H1 (cell line): Measurements from ENCODE around the gene MINDY3. TPM values are rescaled to one million over a fixed set of nuclear protein-coding genes. Genes with fewer than 3 reads are reported as not detected.

Source experiments
- CTCF ChIA-PET: fragments of 300-600 bp; sonication (Branson Sonifier 250); formaldehyde crosslinking; loops from one replicate; lab custom pipeline; 2021; ENCODE audit not compliant: partially characterized antibody; lab: Charles Lee
- POLR2A ChIA-PET: fragments of 300-600 bp; sonication (Branson Sonifier 250); formaldehyde crosslinking; loops from one replicate; lab custom pipeline; 2021; ENCODE audit warnings: inconsistent platforms; ENCODE audit not compliant: partially characterized antibody; lab: Charles Lee
- DNase-seq, 2 experiments: peaks; one replicate each; pipeline versions ENCODE4 v3.0.0 to v3.0.0-alpha.2; 2010 to 2022; ENCODE audit warnings: low spot score in 2 of 2, low read depth in 1 of 2, mixed read lengths in 1 of 2
- FAIRE-seq: peaks from 2 replicates; lab custom pipeline; 2011; peaks lifted over from hg19 to GRCh38; lab: Jason Lieb, UNC
- H2AFZ ChIP-seq: 2 replicates; pipeline ENCODE4 v1.8.1; 2012; ENCODE audit warnings: low read length, inconsistent platforms
- H2AK5ac ChIP-seq: 2 replicates; pipeline ENCODE4 v1.6.1; 2013; ENCODE audit warnings: low read depth, low read length
- H2BK120ac ChIP-seq: replicated peaks from 2 replicates; pipeline ENCODE3; 2013; ENCODE audit warnings: low read depth, low read length, inconsistent platforms
- H2BK12ac ChIP-seq: 2 replicates; pipeline ENCODE4 v1.6.1; 2013; ENCODE audit warnings: low read depth, low read length
- H2BK15ac ChIP-seq: 2 replicates; pipeline ENCODE4 v1.6.1; 2013; ENCODE audit warnings: low read length
- H2BK20ac ChIP-seq: 2 replicates; pipeline ENCODE4 v1.6.1; 2013; ENCODE audit warnings: low read length
- H2BK5ac ChIP-seq: 2 replicates; pipeline ENCODE4 v1.6.1; 2013; ENCODE audit warnings: low read depth, low read length
- H3K14ac ChIP-seq: 2 replicates; pipeline ENCODE4 v1.6.1; 2013; ENCODE audit warnings: inconsistent platforms; ENCODE audit not compliant: insufficient read length
- H3K18ac ChIP-seq: 2 replicates; pipeline ENCODE4 v1.6.1; 2013; ENCODE audit warnings: low read length; ENCODE audit errors: extremely low read depth
- H3K23ac ChIP-seq: 2 replicates; pipeline ENCODE4 v1.6.1; 2013; ENCODE audit warnings: inconsistent platforms; ENCODE audit not compliant: insufficient read length
- H3K23me2 ChIP-seq: 2 replicates; pipeline ENCODE4 v1.6.1; 2013; ENCODE audit warnings: low read depth, low read length
- H3K27ac ChIP-seq: 2 replicates; pipeline ENCODE4 v1.6.1; 2011; ENCODE audit warnings: low read depth, low read length, inconsistent platforms
- H3K27me3 ChIP-seq, 4 experiments: replicated peaks in 1 of 4; 1 replicate in 1 of 4; 2 replicates in 3 of 4; pipeline versions ENCODE4 v1.6.1 to v1.8.1; 2011 to 2013; ENCODE audit warnings: low read length in 3 of 4, mild to moderate bottlenecking in 3 of 4, inconsistent platforms in 2 of 4, mixed read lengths in 2 of 4, moderate library complexity in 1 of 4; ENCODE audit not compliant: control insufficient read depth in 3 of 4, insufficient read depth in 3 of 4; ENCODE audit errors: extremely low read depth in 1 of 4
- H3K36me3 ChIP-seq, 4 experiments: 2 replicates each; pipeline versions ENCODE4 v1.6.1 to v1.8.1; 2011 to 2013; ENCODE audit warnings: mild to moderate bottlenecking in 4 of 4, low read length in 3 of 4, moderate library complexity in 2 of 4, control low read depth in 1 of 4, inconsistent platforms in 1 of 4; ENCODE audit not compliant: insufficient read depth in 4 of 4, control insufficient read depth in 2 of 4
- H3K4ac ChIP-seq: replicated peaks from 2 replicates; pipeline ENCODE3; 2013; ENCODE audit warnings: low read length, low read depth, mixed read lengths, inconsistent platforms; ENCODE audit not compliant: insufficient read length
- H3K4me1 ChIP-seq, 4 experiments: replicated peaks in 1 of 4; 1 replicate in 1 of 4; 2 replicates in 3 of 4; pipeline versions ENCODE4 v1.6.1 to v1.8.1; 2011 to 2013; ENCODE audit warnings: low read length in 3 of 4, inconsistent platforms in 2 of 4, mixed read lengths in 1 of 4; ENCODE audit not compliant: insufficient read depth in 4 of 4, control insufficient read depth in 3 of 4
- H3K4me2 ChIP-seq, 2 experiments: 2 replicates each; pipeline versions ENCODE4 v1.6.1 to v1.8.1; 2011 to 2013; ENCODE audit warnings: low read depth in 2 of 2, low read length in 2 of 2, control low read depth in 1 of 2, inconsistent platforms in 1 of 2, mild to moderate bottlenecking in 1 of 2; ENCODE audit not compliant: insufficient read depth in 1 of 2
- H3K4me3 ChIP-seq, 4 experiments: fragments of 200-600, 300-600 bp in 1 of 4; sonication (generic), shearing (Covaris generic), sonication (Bioruptor Twin) in 1 of 4; 2 replicates each; pipeline versions ENCODE4 v1.5.1 to v1.8.1; 2011 to 2016; ENCODE audit warnings: low read length in 4 of 4, low read depth in 3 of 4, control low read depth in 2 of 4, inconsistent platforms in 2 of 4, mild to moderate bottlenecking in 2 of 4, mixed read lengths in 1 of 4, moderate library complexity in 1 of 4; ENCODE audit not compliant: insufficient read depth in 2 of 4; ENCODE audit errors: extremely low read depth in 1 of 4
- H3K56ac ChIP-seq: replicated peaks from 2 replicates; pipeline ENCODE3; 2013; ENCODE audit warnings: low read depth, mild to moderate bottlenecking, mixed read lengths, low read length, inconsistent platforms; ENCODE audit not compliant: insufficient read length
- H3K79me1 ChIP-seq: 2 replicates; pipeline ENCODE4 v1.6.1; 2013; ENCODE audit warnings: low read depth, low read length, control low read depth
- H3K79me2 ChIP-seq, 2 experiments: 2 replicates each; pipeline versions ENCODE4 v1.6.1 to v1.8.1; 2012 to 2013; ENCODE audit warnings: low read length in 2 of 2, mild to moderate bottlenecking in 2 of 2, inconsistent platforms in 1 of 2; ENCODE audit not compliant: insufficient read depth in 2 of 2, control insufficient read depth in 1 of 2
- H3K9ac ChIP-seq, 4 experiments: replicated peaks in 1 of 4; 1 replicate in 1 of 4; 2 replicates in 3 of 4; pipeline versions ENCODE4 v1.6.1 to v1.8.1; 2011 to 2013; ENCODE audit warnings: low read depth in 3 of 4, low read length in 3 of 4, control low read depth in 2 of 4, mild to moderate bottlenecking in 2 of 4, moderate library complexity in 2 of 4, inconsistent platforms in 1 of 4; ENCODE audit errors: extremely low read depth in 1 of 4
- H3K9me3 ChIP-seq, 2 experiments: 2 replicates each; pipeline versions ENCODE4 v1.6.1 to v1.8.1; 2012 to 2013; ENCODE audit warnings: mild to moderate bottlenecking in 2 of 2, moderate library complexity in 2 of 2, control low read depth in 1 of 2, inconsistent platforms in 1 of 2, low read depth in 1 of 2, low read length in 1 of 2, mixed read lengths in 1 of 2; ENCODE audit not compliant: insufficient read depth in 2 of 2
- H4K20me1 ChIP-seq, 2 experiments: replicated peaks in 1 of 2; 2 replicates each; pipeline versions ENCODE3 to v1.8.1; 2011 to 2013; ENCODE audit warnings: inconsistent platforms in 2 of 2, low read length in 2 of 2, mild to moderate bottlenecking in 1 of 2; ENCODE audit not compliant: insufficient read depth in 2 of 2, control insufficient read depth in 1 of 2
- H4K5ac ChIP-seq: 2 replicates; pipeline ENCODE4 v1.6.1; 2013; ENCODE audit warnings: low read length, low read depth, mixed read lengths, inconsistent platforms; ENCODE audit not compliant: insufficient read length
- H4K8ac ChIP-seq: 2 replicates; pipeline ENCODE4 v1.8.0; 2013; ENCODE audit warnings: mild to moderate bottlenecking, moderate library complexity, low read length, inconsistent platforms; ENCODE audit not compliant: insufficient read depth; ENCODE audit errors: extremely low read depth
- H4K91ac ChIP-seq: replicated peaks from 2 replicates; pipeline ENCODE3; 2013; ENCODE audit warnings: low read length, mixed read lengths, inconsistent platforms; ENCODE audit not compliant: insufficient read length
- ASH2L ChIP-seq: fragments of 200-600, 300-600 bp; sonication (generic); IDR thresholded peaks from one replicate; pipeline ENCODE4 v1.7.1; 2017; ENCODE audit warnings: low read length
- CREB1 ChIP-seq: IDR thresholded peaks from 2 replicates; pipeline ENCODE4 v1.6.1; 2012; ENCODE audit warnings: inconsistent platforms
- GTF2F1 ChIP-seq: IDR thresholded peaks from 2 replicates; pipeline ENCODE4 v1.6.1; 2012; ENCODE audit warnings: low read depth, low read length, improper control_type of control experiment, borderline replicate concordance
- HDAC2 ChIP-seq, 2 experiments: fragments of 300-600 bp in 1 of 2; sonication (generic) in 1 of 2; IDR thresholded peaks; 2 replicates each; pipeline ENCODE4 v1.6.1; 2011 to 2012; ENCODE audit warnings: low read depth in 2 of 2, low read length in 2 of 2, mild to moderate bottlenecking in 2 of 2, moderate library complexity in 2 of 2, borderline replicate concordance in 1 of 2, inconsistent platforms in 1 of 2
- HDAC6 ChIP-seq: IDR thresholded peaks from one replicate; pipeline ENCODE4 v1.7.1; 2012; ENCODE audit warnings: low read depth, mild to moderate bottlenecking, inconsistent platforms, low read length, moderate library complexity
- KDM5A ChIP-seq: fragments of 200-600 bp; IDR thresholded peaks from 2 replicates; pipeline ENCODE4 v1.7.1; 2012; ENCODE audit warnings: mild to moderate bottlenecking, low read length, inconsistent platforms, mixed read lengths
- NRF1 ChIP-seq: IDR thresholded peaks from 2 replicates; pipeline ENCODE4 v1.6.1; 2011; ENCODE audit warnings: mild to moderate bottlenecking, low read depth, low read length, improper control_type of control experiment
- RAD21 ChIP-seq, 2 experiments: IDR thresholded peaks in 1 of 2; conservative IDR thresholded peaks in 1 of 2; 2 replicates each; pipeline ENCODE4 v1.6.1; 2011; ENCODE audit warnings: low read depth in 2 of 2, low read length in 2 of 2, improper control_type of control experiment in 1 of 2, inconsistent platforms in 1 of 2, mild to moderate bottlenecking in 1 of 2, moderate library complexity in 1 of 2
- RXRA ChIP-seq: IDR thresholded peaks from 2 replicates; pipeline ENCODE4 v1.6.1; 2011; ENCODE audit warnings: low read depth, mild to moderate bottlenecking, low read length, moderate library complexity; ENCODE audit not compliant: insufficient read depth
- SP1 ChIP-seq: IDR thresholded peaks from 2 replicates; pipeline ENCODE4 v1.6.1; 2011; ENCODE audit warnings: low read depth, low read length
- SP2 ChIP-seq: IDR thresholded peaks from 2 replicates; pipeline ENCODE4 v1.6.1; 2012; ENCODE audit warnings: mild to moderate bottlenecking, low read length, inconsistent platforms
- SRF ChIP-seq: IDR thresholded peaks from 2 replicates; pipeline ENCODE4 v1.6.1; 2011; ENCODE audit warnings: mild to moderate bottlenecking, low read depth, low read length, moderate library complexity
- TAF1 ChIP-seq: IDR thresholded peaks from 2 replicates; pipeline ENCODE4 v1.6.1; 2011; ENCODE audit warnings: mild to moderate bottlenecking, low read depth, low read length
- TBP ChIP-seq: IDR thresholded peaks from 2 replicates; pipeline ENCODE4 v1.6.1; 2011; ENCODE audit warnings: low read depth, low read length, improper control_type of control experiment
- WGBS, 2 experiments: shearing (Covaris generic) in 1 of 2; methylation state at CpG; one replicate each; pipeline versions ENCODE4 v1.1.6 to v1.1.7; 2013 to 2015; ENCODE audit warnings: low lambda C conversion rate in 2 of 2, mixed read lengths in 2 of 2, inconsistent platforms in 1 of 2, low coverage in 1 of 2, missing lambda C conversion rate in 1 of 2; ENCODE audit not compliant: insufficient replicate concordance in 2 of 2, insufficient coverage in 1 of 2, insufficient read length in 1 of 2; ENCODE audit errors: extremely low coverage in 1 of 2, missing lambda C conversion rate in 1 of 2; 5-methylcytosine and 5-hydroxymethylcytosine counted together
- polyA plus RNA-seq, 7 experiments: library from polyadenylated mRNA; depleted of rRNA in 3 of 7; stranded (reverse) in 5 of 7; unstranded in 2 of 7; fragments of >200 nt in 5 of 7; fragments of 200-250 nt in 2 of 7; gene quantifications; 1 replicate in 5 of 7; 2 replicates in 1 of 7; 4 replicates in 1 of 7; pipeline versions ENCODE4 v1.2.1 to v1.2.3, GENCODE V29; 2011 to 2013; ENCODE audit warnings: missing spikeins in 2 of 7, mixed read lengths in 2 of 7
- total RNA-seq: library from RNA; stranded (reverse); fragmentation: NEBNext Ultra II Directional; extraction: Animal tissue kit (Norgen Biotek cat#: 25700); gene quantifications from 2 replicates; pipeline ENCODE4 v1.2.1, GENCODE V29; 2021

The MINDY3 gene
- total and polyA plus RNA-seq, 2 of the 8 experiments (the other 6 are each of a cell fraction or from before 2014, with no cell fraction given), result 4.6 to 13.6 TPM

DNA sequence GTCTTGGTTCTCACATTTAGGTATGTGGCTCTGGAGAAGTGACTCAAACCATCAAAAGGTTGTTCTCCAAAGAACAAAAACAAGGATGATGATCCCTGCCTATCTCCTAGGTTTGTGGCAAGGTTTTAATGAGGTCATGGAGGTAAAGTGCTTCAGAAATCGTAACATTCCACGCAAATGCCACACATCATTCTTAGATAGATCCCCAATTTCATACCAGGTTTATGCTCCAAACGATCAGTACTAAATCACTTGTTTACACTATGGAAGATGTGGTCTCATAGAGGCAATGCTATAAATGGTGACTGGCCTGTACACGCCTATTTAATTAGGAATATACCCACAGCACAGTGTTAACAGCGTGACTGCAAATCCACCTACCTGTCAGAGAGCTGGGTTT, 66.6 kb downstream of the MINDY3 start:
- Histone ChIP-seq H2AK5ac (no peak overlapping the region), H3K23me2 (no peaks in the 10 kb centered on the region), H2AFZ (no peak overlapping the region), H4K20me1 (no peaks in the 10 kb centered on the region), H2BK12ac (no peak overlapping the region), H3K56ac (no peak overlapping the region), H3K36me3 (no peaks in the 10 kb centered on the region), H3K4ac (no peak overlapping the region), H3K4me1 (no peaks in the 10 kb centered on the region), H3K14ac (no peak overlapping the region), H3K79me1 (no peaks in the 10 kb centered on the region), H3K27me3 (no peaks in the 10 kb centered on the region), H3K18ac (no peak overlapping the region), H2BK120ac (no peak overlapping the region), H2BK5ac (no peak overlapping the region), H3K4me3 (no peak overlapping the region), H4K8ac (no peak overlapping the region), H3K23ac (no peak overlapping the region), H3K9me3 (no peaks in the 10 kb centered on the region), H2BK20ac (no peak overlapping the region), H4K5ac (no peak overlapping the region), H3K4me2 (no peak overlapping the region), H4K91ac (no peak overlapping the region), H2BK15ac (no peak overlapping the region), H3K27ac (no peak overlapping the region), H3K9ac (no peak overlapping the region), H3K79me2 (no peaks in the 10 kb centered on the region)
- ChIA-PET CTCF (interaction anchor here (1.6 kb wide), 1 partner anchor 7 kb away, joined by 4 read pairs; no protein-coding TSS in a partner anchor), POLR2A (no interaction called here)
- DNase-seq (no peak), FAIRE-seq (no peak)
- TF ChIP-seq TBP, result no peak
- no peak for TF ChIP-seq SP1
- no peak for TF ChIP-seq GTF2F1
- no peak for TF ChIP-seq RAD21 (IDR thresholded peaks at IDR 0.05 in 1 of 2, conservative IDR thresholded peaks at IDR 0.05 in 1 of 2; ENCODE audit: low read depth in 2 of 2, low read length in 2 of 2)
- TF ChIP-seq NRF1, result no peak
- TF ChIP-seq KDM5A, result no peak
- no peak for TF ChIP-seq ASH2L
- no peak for TF ChIP-seq TAF1
- no peak for TF ChIP-seq HDAC6
- no peak for TF ChIP-seq RXRA
- no peak for TF ChIP-seq SRF
- no peak for TF ChIP-seq HDAC2 (IDR thresholded peaks at IDR 0.05; ENCODE audit: borderline replicate concordance in 1 of 2, low read depth in 2 of 2, low read length in 2 of 2)
- TF ChIP-seq SP2, result no peak
- TF ChIP-seq CREB1, result no peak
- WGBS, 2 experiments, result 90% methylated on average over 5 of the region's 5 CpGs; no CpG with 5 or more reads in 1 of the 2 experiments
